HEK293 (cell line): ENCODE results near the gene TMEM229B.

Experiments used
- CTCF ChIA-PET: fragments of 350-600 bp; formaldehyde crosslinking; extraction: SDS; loops from one replicate; lab custom pipeline; 2021; ENCODE audit warnings: antibody characterized with exemption; lab: Yijun Ruan, JAX
- POLR2A ChIA-PET: fragments of 300-600 bp; formaldehyde crosslinking; extraction: SDS; loops from one replicate; lab custom pipeline; 2020; ENCODE audit warnings: antibody characterized with exemption, inconsistent platforms; lab: Yijun Ruan, JAX
- H3K27ac ChIP-seq: fragments of 200-500 bp; sonication (Bioruptor generic); 2 replicates; pipeline ENCODE4 v1.5.1; 2014; ENCODE audit warnings: low read depth, low read length, control low read depth, inconsistent platforms; ENCODE audit errors: extremely low read depth
- H3K36me3 ChIP-seq, 2 experiments: fragments of 200-500 bp in 1 of 2; sonication (Bioruptor generic) in 1 of 2; 1 replicate in 1 of 2; 2 replicates in 1 of 2; pipeline ENCODE4 v1.5.1; 2014 to 2017; ENCODE audit warnings: inconsistent platforms in 2 of 2, low read length in 2 of 2; ENCODE audit not compliant: control insufficient read depth in 2 of 2, insufficient read depth in 1 of 2
- H3K4me1 ChIP-seq: fragments of 200-500 bp; sonication (Bioruptor generic); 2 replicates; pipeline ENCODE4 v1.5.1; 2014; ENCODE audit warnings: mild to moderate bottlenecking, low read length, inconsistent platforms; ENCODE audit not compliant: control insufficient read depth, insufficient read depth
- H3K4me3 ChIP-seq: 2 replicates; pipeline ENCODE4 v1.5.1; 2011; ENCODE audit warnings: low read depth, mild to moderate bottlenecking, control low read depth, low read length, moderate library complexity
- H3K9me3 ChIP-seq: fragments of 200-500 bp; sonication (Bioruptor generic); 2 replicates; pipeline ENCODE4 v1.5.1; 2014; ENCODE audit warnings: low read depth, low read length, inconsistent platforms; ENCODE audit not compliant: control insufficient read depth, insufficient read depth
- INSM2 ChIP-seq: fragments of 450-650 bp; formaldehyde crosslinking; IDR thresholded peaks from 2 replicates; pipeline ENCODE4 v1.5.1; 2016; ENCODE audit warnings: missing biosample characterization, missing genetic modification characterization
- KLF7 ChIP-seq: fragments of 450-650 bp; formaldehyde crosslinking; IDR thresholded peaks from 2 replicates; pipeline ENCODE4 v1.5.1; 2016; ENCODE audit warnings: missing biosample characterization, missing genetic modification characterization, borderline replicate concordance
- KLF9 ChIP-seq: fragments of 450-650 bp; formaldehyde crosslinking; IDR thresholded peaks from 2 replicates; pipeline ENCODE4 v1.5.1; 2016; ENCODE audit warnings: missing biosample characterization, missing genetic modification characterization, low read depth
- YY1 ChIP-seq: fragments of 450-650 bp; formaldehyde crosslinking; IDR thresholded peaks from 2 replicates; pipeline ENCODE4 v1.5.1; 2018; ENCODE audit warnings: missing biosample characterization, missing genetic modification characterization
- ZBTB7A ChIP-seq: fragments of 450-650 bp; formaldehyde crosslinking; IDR thresholded peaks from 2 replicates; pipeline ENCODE4 v1.5.1; 2016; ENCODE audit warnings: low read depth, missing biosample characterization, missing genetic modification characterization
- ZFP37 ChIP-seq: fragments of 450-650 bp; formaldehyde crosslinking; IDR thresholded peaks from 2 replicates; pipeline ENCODE4 v1.5.1; 2016; ENCODE audit warnings: missing biosample characterization, missing genetic modification characterization
- ZNF132 ChIP-seq: fragments of 450-650 bp; formaldehyde crosslinking; IDR thresholded peaks from 2 replicates; pipeline ENCODE4 v1.5.1; 2017; ENCODE audit warnings: missing biosample characterization, missing genetic modification characterization, borderline replicate concordance
- ZNF133 ChIP-seq: fragments of 450-650 bp; formaldehyde crosslinking; IDR thresholded peaks from 2 replicates; pipeline ENCODE4 v1.5.1; 2016; ENCODE audit warnings: missing biosample characterization, missing genetic modification characterization
- ZNF18 ChIP-seq: fragments of 450-650 bp; formaldehyde crosslinking; IDR thresholded peaks from 2 replicates; pipeline ENCODE4 v1.5.1; 2016; ENCODE audit warnings: missing biosample characterization, missing genetic modification characterization
- ZNF19 ChIP-seq: fragments of 450-650 bp; formaldehyde crosslinking; IDR thresholded peaks from 2 replicates; pipeline ENCODE4; 2016; ENCODE audit warnings: missing biosample characterization, missing genetic modification characterization, low read depth
- ZNF214 ChIP-seq: fragments of 450-650 bp; formaldehyde crosslinking; IDR thresholded peaks from 2 replicates; pipeline ENCODE4 v1.5.1; 2017; ENCODE audit warnings: missing biosample characterization, mild to moderate bottlenecking, missing genetic modification characterization, borderline replicate concordance
- ZNF335 ChIP-seq: fragments of 450-650 bp; formaldehyde crosslinking; conservative IDR thresholded peaks from 2 replicates; pipeline ENCODE4 v1.5.1; 2016; ENCODE audit warnings: missing biosample characterization, missing genetic modification characterization
- ZNF350 ChIP-seq: fragments of 450-650 bp; formaldehyde crosslinking; IDR thresholded peaks from 2 replicates; pipeline ENCODE4 v1.5.0; 2017; ENCODE audit warnings: missing biosample characterization, mild to moderate bottlenecking, missing genetic modification characterization
- ZNF404 ChIP-seq: fragments of 450-650 bp; formaldehyde crosslinking; IDR thresholded peaks from 2 replicates; pipeline ENCODE4 v1.5.1; 2017; ENCODE audit warnings: missing biosample characterization, missing genetic modification characterization
- ZNF426 ChIP-seq: fragments of 450-650 bp; formaldehyde crosslinking; IDR thresholded peaks from 2 replicates; pipeline ENCODE4 v1.5.1; 2017; ENCODE audit warnings: missing biosample characterization, missing genetic modification characterization, mild to moderate bottlenecking, inconsistent platforms, moderate library complexity
- ZNF48 ChIP-seq: fragments of 450-650 bp; formaldehyde crosslinking; IDR thresholded peaks from 2 replicates; pipeline ENCODE4 v1.5.1; 2016; ENCODE audit warnings: missing biosample characterization, missing genetic modification characterization
- ZNF580 ChIP-seq: fragments of 450-650 bp; formaldehyde crosslinking; IDR thresholded peaks from 2 replicates; pipeline ENCODE4 v1.5.1; 2016; ENCODE audit warnings: missing biosample characterization, missing genetic modification characterization
- ZNF626 ChIP-seq: fragments of 450-650 bp; sonication (Bioruptor Pico); formaldehyde crosslinking; IDR thresholded peaks from 2 replicates; pipeline ENCODE4 v1.5.1; 2018; ENCODE audit warnings: missing biosample characterization, missing genetic modification characterization, inconsistent platforms
- ZNF629 ChIP-seq: fragments of 450-650 bp; formaldehyde crosslinking; IDR thresholded peaks from 2 replicates; pipeline ENCODE4 v1.5.1; 2017; ENCODE audit warnings: missing biosample characterization, missing genetic modification characterization
- ZNF660 ChIP-seq: fragments of 450-650 bp; IDR thresholded peaks from 2 replicates; pipeline ENCODE4 v1.5.1; 2018; ENCODE audit warnings: missing biosample characterization, mild to moderate bottlenecking, missing genetic modification characterization
- ZNF677 ChIP-seq: fragments of 450-650 bp; IDR thresholded peaks from 2 replicates; pipeline ENCODE4 v1.5.0; 2018; ENCODE audit warnings: missing biosample characterization, mild to moderate bottlenecking, missing genetic modification characterization, moderate library complexity
- ZSCAN16 ChIP-seq: fragments of 450-650 bp; formaldehyde crosslinking; IDR thresholded peaks from 2 replicates; pipeline ENCODE4 v1.5.1; 2016; ENCODE audit warnings: missing biosample characterization, missing genetic modification characterization
- ZSCAN4 ChIP-seq: fragments of 450-650 bp; formaldehyde crosslinking; IDR thresholded peaks from 2 replicates; pipeline ENCODE4 v1.5.1; 2017; ENCODE audit warnings: missing biosample characterization, missing genetic modification characterization

TMEM229B gene

GRCh38 chr14:67519406-67519805 is 30.9 kb upstream of the TMEM229B start:
- CTCF ChIA-PET: interaction anchor here (0.7 to 1.0 kb wide), 3 partner anchors 9 to 93 kb away, joined by 3 to 4 read pairs (median 3); no protein-coding TSS in a partner anchor
- no peak overlapping the region for H3K4me3 ChIP-seq
- TF ChIP-seq INSM2 (tag by site-specific recombination): no peak
- no peak for TF ChIP-seq ZNF335 (tag by site-specific recombination)
- no peak for TF ChIP-seq ZNF350
- no peak for TF ChIP-seq ZNF132
- no peak for TF ChIP-seq ZNF48
- no peak for TF ChIP-seq ZSCAN16 (tag by site-specific recombination)
- no peaks in the 10 kb centered on the region for H3K9me3 ChIP-seq
- H3K4me1 ChIP-seq: peaks cover 4% of the 10 kb centered on the region
- no peak overlapping the region for H3K27ac ChIP-seq
- POLR2A ChIA-PET: no interaction called here
- H3K36me3 ChIP-seq: no peaks in the 10 kb centered on the region

- TF ChIP-seq ZNF677 (tag by site-specific recombination) (no peak), ZNF350 (no peak), ZNF214 (tag by site-specific recombination) (no peak), ZNF133 (no peak), ZSCAN4 (tag by site-specific recombination) (no peak), ZNF580 (no peak), ZNF426 (tag by site-specific recombination) (no peak), YY1 (tag by site-specific recombination) (no peak), ZNF660 (tag by site-specific recombination) (no peak), ZNF629 (tag by site-specific recombination) (no peak), KLF9 (no peak), ZFP37 (tag by site-specific recombination) (no peak), KLF7 (no peak), ZBTB7A (tag by site-specific recombination) (no peak), ZNF404 (tag by site-specific recombination) (no peak), ZNF19 (tag by site-specific recombination) (no peak), ZNF18 (tag by site-specific recombination) (no peak), INSM2 (tag by site-specific recombination) (no peak), ZNF626 (tag by site-specific recombination) (no peak)
- Histone ChIP-seq H3K4me3 (no peak overlapping the region), H3K4me1 (no peaks in the 10 kb centered on the region), H3K27ac (no peak overlapping the region), H3K9me3 (no peaks in the 10 kb centered on the region), H3K36me3 (no peaks in the 10 kb centered on the region)
- ChIA-PET CTCF (interaction anchor here (0.7 to 2.1 kb wide), 7 partner anchors 9 to 187 kb away, joined by 3 to 22 read pairs (median 4); no protein-coding TSS in a partner anchor), POLR2A (interaction anchor here (0.8 kb wide), 1 partner anchor 16 kb away, joined by 3 read pairs; the partner anchor contains the start of gene PLEKHH1)
These were observed 28.6 kb upstream of the TMEM229B start for GRCh38 chr14:67517083-67517482.
